GM19351 (cell line): ENCODE results near the gene PIGX.

Source experiments
- ATAC-seq: cut with Tn5 transposase; IDR thresholded peaks from one replicate; pipeline ENCODE4 v1.9.1; 2021; ENCODE audit warnings: mild to moderate bottlenecking, moderate library complexity; ENCODE audit not compliant: unreplicated experiment

PIGX gene

DNA sequence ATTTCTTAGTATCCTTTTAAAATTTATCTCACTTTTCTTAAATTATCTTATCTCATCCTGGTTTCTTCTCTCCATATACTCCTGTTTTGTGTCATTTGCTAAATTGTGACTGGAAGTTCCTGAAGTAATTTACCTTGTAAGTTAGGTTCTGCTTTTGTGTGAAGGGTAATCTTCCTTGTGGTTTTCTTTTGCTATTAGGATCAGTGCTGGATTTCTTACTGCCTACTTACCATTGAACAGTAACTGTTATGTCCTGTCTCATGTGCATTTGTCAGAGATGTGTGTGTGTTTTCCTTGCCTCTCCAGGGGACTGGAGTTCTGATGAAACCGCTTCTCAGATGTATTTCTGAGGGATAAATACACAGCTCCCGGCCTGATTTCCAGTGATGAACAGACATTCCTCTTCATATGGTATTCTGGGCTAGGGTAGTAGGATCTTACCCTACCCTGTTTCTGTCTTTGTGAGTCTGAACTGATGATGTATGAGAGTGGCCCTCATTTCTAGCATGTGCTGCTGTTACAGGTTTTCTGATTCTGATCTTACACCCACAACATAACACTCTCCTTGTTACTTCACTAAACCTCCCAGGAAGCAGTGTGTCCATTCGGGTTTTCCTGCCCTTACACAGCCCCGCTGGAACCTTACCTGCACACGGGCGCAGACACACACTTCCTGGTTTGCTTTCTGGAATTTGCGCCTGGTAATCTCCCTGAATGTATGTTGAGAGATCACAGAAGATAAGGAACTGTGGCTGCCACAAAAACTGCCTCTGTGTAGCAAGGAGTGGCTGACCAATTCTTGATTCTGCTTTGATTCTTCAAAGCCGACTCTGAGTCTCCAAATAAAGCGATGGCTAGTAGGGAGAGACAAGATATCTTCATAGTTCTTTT lies 42.2 kb downstream of the PIGX start:
- ATAC-seq: no peak

DNA sequence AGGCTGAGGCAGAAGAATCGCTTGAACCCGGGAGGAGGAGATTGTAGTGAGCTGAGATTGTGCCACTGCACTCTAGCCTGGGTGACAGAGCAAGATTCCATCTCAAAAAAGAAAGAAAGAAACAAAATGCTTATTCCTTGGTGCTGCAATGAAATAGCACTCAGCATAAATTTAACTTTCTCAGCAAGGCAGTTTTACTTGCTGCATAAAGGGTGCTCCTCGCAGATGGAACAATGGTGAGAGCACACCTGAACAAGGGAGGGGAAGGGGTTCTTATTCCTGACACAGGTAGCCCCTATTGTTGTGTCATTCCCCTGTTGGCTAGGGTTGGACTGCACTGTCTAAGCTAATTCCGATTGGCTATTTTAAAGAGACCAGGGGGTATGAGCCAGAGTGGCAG lies 44.6 kb downstream of the PIGX start:
- ATAC-seq: no peak

DNA sequence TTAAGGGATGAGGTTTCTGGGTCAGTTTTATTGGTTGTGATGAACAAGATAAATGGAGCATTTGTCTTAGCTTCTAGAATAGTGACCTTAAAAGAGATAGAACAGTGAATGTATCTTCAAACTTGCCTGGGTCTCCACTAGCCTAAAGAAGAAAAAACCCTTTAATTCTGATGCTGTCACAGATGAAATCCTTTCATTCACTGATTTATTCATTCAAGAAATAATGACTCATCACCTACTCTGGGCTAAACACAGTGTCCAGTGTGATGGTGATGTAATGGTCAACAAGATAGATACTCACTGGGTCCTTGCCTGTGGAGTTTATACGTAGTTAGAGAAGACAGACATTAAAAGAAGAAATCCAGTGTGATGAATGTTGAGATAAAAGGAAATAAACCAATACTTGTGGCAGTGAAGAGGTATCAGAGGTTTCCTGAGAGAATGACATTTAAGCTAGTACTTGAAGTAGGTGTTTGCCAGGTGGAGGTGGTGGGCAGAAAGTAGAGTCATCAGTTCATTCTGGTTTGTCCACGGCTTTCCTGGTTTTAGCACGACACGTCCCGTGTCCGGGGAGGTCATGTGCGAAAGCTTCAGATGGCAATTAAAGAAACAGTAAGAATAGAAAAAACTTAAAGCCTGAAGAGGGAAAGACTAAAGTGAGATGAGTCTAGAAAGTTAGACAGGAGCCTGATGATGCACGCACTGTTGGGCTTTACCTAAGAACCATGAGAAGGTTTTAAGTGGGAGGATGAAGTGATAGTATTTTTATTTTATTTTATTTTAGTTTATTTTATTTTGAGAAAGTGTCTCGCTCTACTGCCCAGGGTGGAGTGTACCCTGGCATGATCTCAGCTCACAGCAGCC lies 45.9 kb downstream of the PIGX start:
- no peak for ATAC-seq

DNA sequence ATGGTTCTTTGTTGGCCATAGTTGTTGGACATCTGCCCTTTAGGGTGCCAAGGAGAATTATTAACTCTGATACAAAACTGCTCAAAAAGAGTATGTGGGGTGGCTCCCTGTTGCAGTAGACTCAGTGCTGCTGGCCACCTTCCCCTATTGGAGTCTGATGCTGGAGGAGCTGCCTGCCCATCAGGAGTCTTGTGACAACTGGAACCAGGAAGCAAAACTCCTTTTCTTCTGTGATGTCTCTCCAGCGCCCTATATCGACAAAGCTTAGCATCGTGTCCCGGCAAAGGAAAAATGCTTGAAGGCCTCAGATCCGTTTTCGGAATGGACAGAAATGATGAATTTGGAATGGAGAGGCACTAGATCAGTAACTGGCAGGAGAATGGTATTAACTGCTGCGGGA lies 51.0 kb downstream of the PIGX start:
- no peak for ATAC-seq

DNA sequence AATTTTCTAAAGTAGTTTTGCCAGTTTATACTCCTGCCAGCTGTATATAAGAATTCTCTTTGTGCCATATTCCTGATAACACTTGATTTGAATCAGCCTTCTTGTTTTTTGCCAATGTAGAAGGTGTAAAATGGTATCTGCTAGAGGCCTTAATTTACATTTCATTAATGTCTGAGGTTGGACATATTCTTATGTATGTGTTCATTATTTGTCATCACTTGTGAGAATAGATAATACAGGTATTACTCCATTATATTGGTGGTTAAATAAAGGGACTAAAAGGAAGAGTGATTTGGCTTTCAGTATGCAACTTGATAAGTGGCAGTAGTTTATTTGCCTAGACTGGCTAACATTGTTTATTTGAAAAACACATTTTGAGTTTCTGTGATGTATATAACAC lies 53.3 kb downstream of the PIGX start:
- no peak for ATAC-seq

DNA sequence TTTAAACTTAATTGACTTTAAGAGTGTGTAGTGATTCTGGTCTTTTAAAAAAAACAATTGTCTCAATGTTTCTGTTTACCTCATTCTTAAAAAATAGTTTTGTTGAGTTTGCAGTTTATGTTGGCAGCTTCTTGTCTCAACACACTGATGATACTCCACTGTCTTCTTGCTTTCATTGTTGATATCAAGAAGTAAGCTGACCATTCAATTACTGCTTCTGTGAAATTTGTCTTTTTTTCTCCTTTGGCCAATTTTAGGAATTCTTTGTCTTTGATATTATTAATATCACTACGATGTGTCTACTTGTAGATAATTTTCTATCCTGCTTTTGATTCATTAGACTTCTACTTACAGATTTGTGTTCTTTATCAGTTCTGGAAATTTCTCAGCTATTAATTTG lies 58.9 kb downstream of the PIGX start:
- no peak for ATAC-seq

DNA sequence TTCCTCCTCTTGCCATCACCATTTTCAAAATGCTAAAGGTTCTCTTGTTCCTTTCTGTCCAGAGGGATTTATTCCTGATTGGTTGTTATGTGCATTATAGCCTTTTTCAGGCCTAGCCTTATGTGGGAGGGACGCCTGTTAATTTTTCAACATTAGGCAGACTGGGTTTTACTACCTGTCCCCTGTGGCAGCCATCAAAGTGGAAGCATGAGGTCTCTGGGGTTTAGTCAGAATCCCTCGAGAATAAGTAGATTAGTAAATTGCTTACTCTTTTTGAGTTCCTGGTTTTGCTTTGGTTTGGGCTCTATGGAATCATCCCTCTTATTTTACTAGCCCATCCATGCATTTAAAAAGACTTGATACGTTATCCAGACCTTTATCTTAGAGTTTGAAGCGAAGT lies 59.9 kb downstream of the PIGX start:
- ATAC-seq: no peak

DNA sequence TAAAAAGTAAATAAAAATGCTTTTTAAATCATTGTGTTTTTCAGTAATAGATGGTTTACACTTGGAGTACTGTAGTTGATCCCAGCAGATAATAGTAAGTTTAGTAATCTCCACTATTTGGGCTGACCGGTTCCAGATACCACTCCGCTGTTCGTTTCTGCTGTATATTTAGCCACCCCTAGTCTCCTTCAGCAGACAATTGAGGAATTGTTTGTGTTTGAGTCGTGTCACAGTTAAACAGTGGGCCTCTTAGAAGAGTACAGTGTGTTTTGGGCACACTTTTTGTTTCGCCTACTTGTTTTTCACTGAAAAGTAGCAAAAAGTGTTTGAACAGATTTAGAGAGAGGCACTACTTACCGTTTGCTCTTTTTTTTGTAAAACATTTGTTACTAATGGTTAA lies 60.7 kb downstream of the PIGX start:
- no peak for ATAC-seq

DNA sequence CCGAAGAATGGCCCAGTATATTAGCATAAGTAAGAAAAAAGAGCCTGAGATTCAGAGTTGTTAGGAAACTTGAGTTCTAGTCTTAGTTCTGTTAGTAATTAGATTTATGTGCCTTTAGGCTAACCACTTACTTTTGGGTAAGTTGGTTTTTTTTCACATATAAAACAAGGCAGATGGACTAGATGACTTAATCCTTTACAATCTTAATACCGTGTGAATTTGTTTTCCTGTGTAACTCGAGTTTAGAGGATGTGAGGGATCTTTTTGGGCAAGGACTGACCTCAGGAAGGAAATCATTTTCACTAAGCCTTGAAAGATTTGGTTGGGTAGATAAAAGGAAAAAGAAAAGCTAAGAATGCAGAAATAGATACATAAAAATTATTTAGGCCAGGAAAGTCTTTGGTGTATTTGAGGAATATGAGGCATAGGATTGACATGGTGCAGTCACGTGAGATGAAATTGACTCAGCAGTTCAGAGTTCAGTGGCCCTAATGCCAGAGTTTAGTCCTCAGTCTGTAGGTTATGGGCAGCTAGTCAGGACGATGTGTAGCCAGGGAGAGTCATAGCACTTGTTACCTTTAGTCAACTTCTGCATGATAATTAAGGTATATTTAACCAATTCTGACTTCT lies 62.1 kb downstream of the PIGX start:
- no peak for ATAC-seq

DNA sequence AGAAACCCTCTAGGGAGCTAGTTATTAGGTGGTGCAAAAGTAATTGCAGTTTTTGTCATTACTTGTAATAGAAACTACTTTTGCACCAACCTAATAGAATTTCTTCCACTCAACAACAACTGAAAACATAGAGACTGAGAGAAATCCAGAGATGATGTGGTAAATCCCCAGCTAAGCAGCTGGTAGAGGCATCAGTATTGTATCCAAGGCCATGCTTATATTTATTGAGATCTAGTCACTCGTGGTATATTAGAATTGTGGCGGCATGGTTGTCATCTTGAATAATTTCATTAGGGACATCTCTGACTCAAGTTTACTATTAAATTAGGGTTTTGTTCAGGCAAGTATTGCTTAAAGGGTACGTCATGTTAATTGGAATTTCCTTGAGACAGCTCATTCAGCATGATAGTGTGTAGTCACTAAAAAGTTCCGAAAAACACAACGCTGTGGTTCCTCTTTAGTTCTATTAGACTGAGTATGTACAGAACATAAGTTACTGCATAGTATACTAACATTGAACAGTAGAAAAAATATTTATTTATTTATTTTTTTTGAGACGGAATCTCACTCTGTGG lies 62.8 kb downstream of the PIGX start:
- ATAC-seq: no peak

DNA sequence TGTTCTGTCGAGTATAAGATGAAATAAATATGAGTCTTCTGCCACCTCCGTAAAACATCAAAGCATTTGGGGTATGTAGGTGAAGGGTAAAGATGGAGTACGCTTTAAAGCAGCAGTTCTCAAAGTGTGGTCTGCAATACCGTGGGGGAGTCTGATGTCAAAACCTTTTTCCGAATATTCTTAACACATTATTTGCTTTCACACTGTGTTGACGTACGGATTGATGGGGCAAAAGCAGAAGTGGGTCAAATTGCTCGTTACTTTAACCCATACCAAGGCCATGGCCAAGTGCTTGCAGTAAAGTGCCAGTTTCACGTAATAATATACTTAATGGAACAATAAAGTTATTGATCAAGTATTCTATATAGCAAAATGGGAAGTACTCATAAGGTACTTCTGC lies 63.8 kb downstream of the PIGX start:
- ATAC-seq: no peak

DNA sequence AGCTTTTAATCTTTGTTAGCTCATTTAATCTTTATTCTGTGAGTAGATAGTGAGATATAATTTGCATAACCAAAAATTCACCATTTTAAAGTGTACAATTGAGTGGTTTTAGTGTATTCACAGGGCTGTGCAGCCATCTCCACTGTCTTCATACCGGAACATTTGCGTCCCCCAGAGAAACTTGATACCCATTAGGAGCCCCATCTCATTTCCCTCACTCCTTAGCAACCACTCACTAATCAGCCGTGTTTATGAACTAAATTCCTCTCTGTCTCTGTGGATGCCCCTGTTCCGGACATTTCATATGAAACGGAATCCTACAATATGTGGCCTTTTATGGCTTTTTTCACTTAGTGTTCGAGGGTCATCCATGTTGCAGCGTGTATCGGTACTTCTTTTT lies 65.7 kb downstream of the PIGX start:
- no peak for ATAC-seq

DNA sequence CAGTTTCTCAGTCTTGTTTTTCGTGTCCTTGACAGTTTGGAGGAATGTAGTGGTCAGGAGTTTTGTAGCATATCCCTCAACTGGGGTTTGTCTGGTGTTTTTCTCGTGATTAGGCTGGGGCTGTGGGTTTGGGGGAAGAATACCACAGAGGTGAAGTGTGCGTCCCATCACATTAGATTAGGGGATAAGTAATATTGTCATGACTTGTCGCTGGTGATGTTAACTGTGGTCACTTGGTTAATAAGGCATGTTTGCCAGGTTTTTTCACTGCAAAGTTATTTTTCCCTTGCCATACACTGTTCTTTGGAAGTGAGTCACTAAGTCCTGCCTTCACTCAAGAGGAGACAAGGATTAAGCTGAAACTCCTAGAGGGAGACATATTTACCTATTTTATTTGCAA lies 66.6 kb downstream of the PIGX start:
- no peak for ATAC-seq

DNA sequence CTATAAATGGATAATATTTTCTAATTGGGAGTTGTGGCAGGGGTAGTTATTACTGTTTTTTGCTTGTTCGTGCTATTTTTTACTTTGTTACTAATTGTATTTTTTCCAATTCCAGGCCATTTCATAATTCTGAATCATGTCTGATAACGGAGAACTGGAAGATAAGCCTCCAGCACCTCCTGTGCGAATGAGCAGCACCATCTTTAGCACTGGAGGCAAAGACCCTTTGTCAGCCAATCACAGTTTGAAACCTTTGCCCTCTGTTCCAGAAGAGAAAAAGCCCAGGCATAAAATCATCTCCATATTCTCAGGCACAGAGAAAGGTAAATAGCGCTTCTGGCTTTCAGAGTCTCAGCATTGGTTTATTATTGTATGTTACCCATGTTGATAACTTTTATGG lies 70.3 kb downstream of the PIGX start:
- no peak for ATAC-seq
